NB4 (cell line): Measurements from ENCODE around the gene RGS5.

Experiments used
- DNase-seq: peaks from one replicate; pipeline ENCODE4 v3.0.0; 2010; ENCODE audit warnings: low read depth
- H3K4me3 ChIP-seq: one replicate; pipeline ENCODE4 v1.5.1; 2011; ENCODE audit warnings: mild to moderate bottlenecking, low read depth, low read length, moderate library complexity
- CTCF ChIP-seq: IDR thresholded peaks from one replicate; pipeline ENCODE4 v1.5.1; 2012; ENCODE audit warnings: low read depth, low read length
- MAX ChIP-seq: IDR thresholded peaks from 2 replicates; pipeline ENCODE4 v1.6.1; 2011; ENCODE audit warnings: low read depth, low read length
- MYC ChIP-seq: IDR thresholded peaks from 2 replicates; pipeline ENCODE4 v1.6.1; 2011; ENCODE audit warnings: low read depth, low read length
- POLR2A ChIP-seq: IDR thresholded peaks from 2 replicates; pipeline ENCODE4 v1.6.1; 2011; ENCODE audit warnings: mild to moderate bottlenecking; ENCODE audit not compliant: insufficient read length; ENCODE audit errors: extremely low read depth

RGS5 gene

GRCh38 chr1:163120372-163120771, 82.3 kb downstream of the RGS5 start:
- DNase-seq, result no peak
- TF ChIP-seq MAX (no peak), CTCF (no peak), POLR2A (no peak), MYC (no peak)

GRCh38 chr1:163119707-163120106, 83.0 kb downstream of the RGS5 start:
- no peak overlapping the region for H3K4me3 ChIP-seq
- no peak for DNase-seq
- TF ChIP-seq CTCF (no peak), POLR2A (no peak), MAX (no peak), MYC (no peak)

More at GRCh38 chr1:163120372-163120771, 82.3 kb downstream of the RGS5 start:
- no peak overlapping the region for H3K4me3 ChIP-seq

- no peak overlapping the region for H3K4me3 ChIP-seq
- DNase-seq, result no peak
- no peak for TF ChIP-seq POLR2A
- no peak for TF ChIP-seq CTCF
- TF ChIP-seq MAX, result no peak
- TF ChIP-seq MYC, result no peak
Measured at GRCh38 chr1:163115887-163116286, 86.8 kb downstream of the RGS5 start.

GRCh38 chr1:163107655-163108054, 95.1 kb downstream of the RGS5 start:
- H3K4me3 ChIP-seq, result no peak overlapping the region
- TF ChIP-seq POLR2A (no peak), MAX (no peak), MYC (no peak), CTCF (no peak)
- no peak for DNase-seq

GRCh38 chr1:163106364-163106987, 96.2 kb downstream of the RGS5 start:
- H3K4me3 ChIP-seq, result no peak overlapping the region
- DNase-seq, result no peak
- TF ChIP-seq MAX (no peak), CTCF (no peak), MYC (no peak), POLR2A (no peak)
